HepG2 (cell line): ENCODE results near the gene NAV2. TPM values are rescaled to one million over a fixed set of nuclear protein-coding genes. Genes with fewer than 3 reads are reported as not detected.

Experiments used
- ATAC-seq: fragments of 200-7000 bp; cut with Tn5 transposase; 3 replicates; pipeline ENCODE4 v1.9.1; 2020; ENCODE audit warnings: mild to moderate bottlenecking, moderate library complexity
- BruUV-seq: library from RNA; stranded (reverse); fragments of 400-500 nt; replicated peaks from 2 replicates; lab custom pipeline; 2021; lab: Mats Ljungman, UMichigan
- CTCF ChIA-PET: fragments of 300-600 bp; formaldehyde crosslinking; extraction: SDS; loops from one replicate; lab custom pipeline; 2021; ENCODE audit warnings: low total read pairs, inconsistent platforms, low intra/inter-chr PET ratio; lab: Yijun Ruan, JAX
- POLR2A ChIA-PET: fragments of 350-600 bp; sonication (Branson Sonifier 250); formaldehyde crosslinking; loops from one replicate; lab custom pipeline; 2020; ENCODE audit warnings: antibody characterized with exemption, inconsistent platforms; lab: Yijun Ruan, JAX
- DNase-seq: peaks from one replicate; pipeline ENCODE4 v3.0.0-alpha.2; 2015; ENCODE audit warnings: low spot score
- FAIRE-seq: peaks from 3 replicates; lab custom pipeline; 2011; peaks lifted over from hg19 to GRCh38; lab: Jason Lieb, UNC
- H2AFZ ChIP-seq: one replicate; pipeline ENCODE4 v1.6.1; 2011; ENCODE audit warnings: low read length, inconsistent platforms
- H3K27ac ChIP-seq: fragments of 300-600 bp; 3 replicates; pipeline ENCODE4 v1.8.0; 2011; ENCODE audit warnings: mixed run types, mild to moderate bottlenecking, mixed read lengths, low read length, inconsistent platforms; ENCODE audit not compliant: insufficient read depth; ENCODE audit errors: extremely low read length
- H3K27me3 ChIP-seq, 2 experiments: fragments of 200-600 bp in 1 of 2; 2 replicates in 1 of 2; 3 replicates in 1 of 2; pipeline versions ENCODE4 v1.6.0 to v1.8.0; 2011; ENCODE audit warnings: low read length in 2 of 2, mild to moderate bottlenecking in 2 of 2, moderate library complexity in 2 of 2, inconsistent platforms in 1 of 2; ENCODE audit not compliant: insufficient read depth in 2 of 2, control insufficient read depth in 1 of 2
- H3K36me3 ChIP-seq, 2 experiments: fragments of 200-600 bp in 1 of 2; replicated peaks in 1 of 2; 2 replicates in 1 of 2; 3 replicates in 1 of 2; pipeline versions ENCODE4 v1.5.1 to v1.8.0; 2011; ENCODE audit warnings: low read length in 2 of 2, inconsistent platforms in 1 of 2; ENCODE audit not compliant: insufficient read depth in 2 of 2, control insufficient read depth in 1 of 2
- H3K4me1 ChIP-seq: 2 replicates; pipeline ENCODE4 v1.5.1; 2012; ENCODE audit warnings: low read length, inconsistent platforms; ENCODE audit not compliant: insufficient read depth
- H3K4me2 ChIP-seq: 2 replicates; pipeline ENCODE4 v1.6.0; 2011; ENCODE audit warnings: low read depth, low read length, inconsistent platforms
- H3K4me3 ChIP-seq, 3 experiments: fragments of 200-600 bp in 1 of 3; sonication (generic), shearing (Covaris generic) in 1 of 3; replicated peaks in 1 of 3; 2 replicates each; pipeline ENCODE4 v1.5.1; 2011 to 2016; ENCODE audit warnings: low read length in 3 of 3, inconsistent platforms in 2 of 3, low read depth in 2 of 3, mild to moderate bottlenecking in 2 of 3, control low read depth in 1 of 3, mixed read lengths in 1 of 3; ENCODE audit not compliant: insufficient read depth in 1 of 3
- H3K79me2 ChIP-seq: one replicate; pipeline ENCODE4 v1.6.1; 2011; ENCODE audit warnings: low read length, inconsistent platforms; ENCODE audit not compliant: insufficient read depth
- H3K9ac ChIP-seq: 2 replicates; pipeline ENCODE4 v1.6.0; 2011; ENCODE audit warnings: mild to moderate bottlenecking, low read depth, low read length, inconsistent platforms; ENCODE audit not compliant: insufficient read depth
- H3K9me3 ChIP-seq: 2 replicates; pipeline ENCODE4 v1.5.1; 2012; ENCODE audit warnings: mild to moderate bottlenecking, low read length
- H4K20me1 ChIP-seq: 2 replicates; pipeline ENCODE4 v1.6.0; 2011; ENCODE audit warnings: inconsistent platforms, mild to moderate bottlenecking, low read length, moderate library complexity; ENCODE audit not compliant: insufficient read depth
- BRD4 ChIP-seq: sonication (generic); formaldehyde crosslinking; IDR thresholded peaks from 2 replicates; pipeline ENCODE4 v1.4.0; 2020; ENCODE audit warnings: missing genetic modification reagents
- HMG20B ChIP-seq: conservative IDR thresholded peaks from 2 replicates; pipeline ENCODE4 v1.6.1; 2016; ENCODE audit warnings: missing genetic modification reagents, missing compliant biosample characterization
- KLF15 ChIP-seq: sonication (generic); formaldehyde crosslinking; IDR thresholded peaks from 2 replicates; pipeline ENCODE4 v1.8.1; 2023; ENCODE audit warnings: borderline replicate concordance, mild to moderate bottlenecking, inconsistent platforms, missing genetic modification reagents, mixed read lengths
- NAIF1 ChIP-seq: sonication (generic); formaldehyde crosslinking; IDR thresholded peaks from 2 replicates; pipeline ENCODE4 v1.5.0; 2020; ENCODE audit warnings: mild to moderate bottlenecking, missing genetic modification reagents, borderline replicate concordance
- WIZ ChIP-seq: sonication (generic); formaldehyde crosslinking; IDR thresholded peaks from 2 replicates; pipeline ENCODE4 v1.5.1; 2020; ENCODE audit warnings: mild to moderate bottlenecking, missing genetic modification reagents
- ZNF543 ChIP-seq: sonication (generic); formaldehyde crosslinking; IDR thresholded peaks from 2 replicates; pipeline ENCODE4 v1.4.0; 2020; ENCODE audit warnings: mild to moderate bottlenecking, missing genetic modification reagents
- ZNF883 ChIP-seq: sonication (generic); formaldehyde crosslinking; IDR thresholded peaks from 2 replicates; pipeline ENCODE4 v1.5.1; 2020; ENCODE audit warnings: mild to moderate bottlenecking, missing genetic modification reagents; ENCODE audit errors: not compliant biosample characterization
- ZSCAN29 ChIP-seq: sonication (generic); formaldehyde crosslinking; conservative IDR thresholded peaks from 2 replicates; pipeline ENCODE4 v1.4.0; 2020; ENCODE audit warnings: mild to moderate bottlenecking, missing genetic modification reagents
- WGBS: methylation state at CpG from one replicate; pipeline ENCODE4 v1.1.6; 2017; ENCODE audit warnings: low lambda C conversion rate; 5-methylcytosine and 5-hydroxymethylcytosine counted together
- in situ Hi-C: cut with HindIII; loops from 2 replicates; pipeline ENCODE4 v1.10.0; 2017; ENCODE audit warnings: low pct_unique_long_range_greater_than_20kb; ENCODE audit not compliant: extremely low pct_ligation_motif_present
- intact Hi-C: fragments of 100-400 bp; cut with micrococcal nuclease; formaldehyde crosslinking; loops from one replicate; pipeline ENCODE4 v1.10.0; 2022; ENCODE audit not compliant: unreplicated experiment
- polyA plus RNA-seq, 8 experiments: library from polyadenylated mRNA; depleted of rRNA in 3 of 8; stranded (reverse) in 7 of 8; unstranded in 1 of 8; fragments of >200 nt; fragmentation: Illumina TruSeq in 4 of 8; extraction: Trizol in 4 of 8; gene quantifications; 2 replicates each; pipeline versions ENCODE4 v1.2.1 to v1.2.3, GENCODE V29; 2011 to 2016; ENCODE audit warnings: low read depth in 4 of 8, missing spikeins in 1 of 8, mixed read lengths in 1 of 8; ENCODE audit not compliant: insufficient read depth in 1 of 8
- total RNA-seq, 5 experiments: library from RNA; depleted of rRNA; stranded (reverse); fragments of >200 nt; fragmentation: Illumina TruSeq; extraction: Trizol; gene quantifications; 2 replicates each; pipeline ENCODE4 v1.2.3, GENCODE V29; 2016; ENCODE audit warnings: low read depth in 1 of 5
- TF ChIP-seq, protein P1 (sequence below): sonication (generic); formaldehyde crosslinking; IDR thresholded peaks from 2 replicates; pipeline ENCODE4 v1.8.1; 2023; ENCODE audit warnings: missing genetic modification reagents, inconsistent platforms, borderline replicate concordance
- TF ChIP-seq, protein P2 (sequence below): sonication (generic); formaldehyde crosslinking; IDR thresholded peaks from 2 replicates; pipeline ENCODE4 v1.5.0; 2020; ENCODE audit warnings: missing genetic modification reagents
- TF ChIP-seq, protein P3 (sequence below): sonication (generic); formaldehyde crosslinking; IDR thresholded peaks from 2 replicates; pipeline ENCODE4 v1.8.0; 2022; ENCODE audit warnings: missing genetic modification reagents, mild to moderate bottlenecking, inconsistent platforms, borderline replicate concordance

NAV2 gene
- total and polyA plus RNA-seq, 2 of the 13 experiments (the other 11 are each of a cell fraction or from before 2014, with no cell fraction given): 9.3 to 34.6 TPM

DNA sequence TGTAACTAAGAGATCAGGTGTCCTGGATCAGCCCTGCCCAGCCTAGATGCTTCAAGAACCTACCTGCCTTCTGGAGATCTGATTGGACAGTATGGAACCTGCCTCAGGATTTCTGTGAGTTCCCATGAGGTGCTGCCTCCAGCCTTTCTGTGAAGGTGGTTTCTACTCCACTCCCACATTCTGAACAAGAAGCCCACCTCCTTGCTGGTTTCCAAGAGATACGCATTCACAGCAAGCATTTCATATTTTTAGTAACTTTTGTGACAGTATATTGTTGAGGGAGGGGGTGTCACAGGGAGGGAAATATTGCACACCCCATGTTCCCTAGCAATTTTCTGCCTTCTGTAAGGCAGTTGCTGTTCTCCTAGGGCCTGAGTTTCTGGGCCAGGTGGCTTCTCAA lies 204.4 kb downstream of the NAV2 start:
- Histone ChIP-seq H3K4me1 (peaks cover 59% of the 10 kb centered on the region), H3K4me2 (no peak overlapping the region), H3K9me3 (no peaks in the 10 kb centered on the region), H3K79me2 (no peaks in the 10 kb centered on the region), H4K20me1 (no peaks in the 10 kb centered on the region), H3K4me3 (no peak overlapping the region), H3K27ac (no peak overlapping the region), H3K36me3 (no peaks in the 10 kb centered on the region), H3K9ac (no peak overlapping the region), H2AFZ (no peak overlapping the region), H3K27me3 (no peaks in the 10 kb centered on the region)
- WGBS: 100% methylated on average over 1 of the region's 1 CpG
- BruUV-seq: no TSS peak
- ATAC-seq: no peak
- TF ChIP-seq NAIF1 (CRISPR knock-in tag): no peak
- TF ChIP-seq WIZ (CRISPR knock-in tag): no peak
- no peak for TF ChIP-seq KLF15 (CRISPR knock-in tag)
- TF ChIP-seq, protein P1, sequence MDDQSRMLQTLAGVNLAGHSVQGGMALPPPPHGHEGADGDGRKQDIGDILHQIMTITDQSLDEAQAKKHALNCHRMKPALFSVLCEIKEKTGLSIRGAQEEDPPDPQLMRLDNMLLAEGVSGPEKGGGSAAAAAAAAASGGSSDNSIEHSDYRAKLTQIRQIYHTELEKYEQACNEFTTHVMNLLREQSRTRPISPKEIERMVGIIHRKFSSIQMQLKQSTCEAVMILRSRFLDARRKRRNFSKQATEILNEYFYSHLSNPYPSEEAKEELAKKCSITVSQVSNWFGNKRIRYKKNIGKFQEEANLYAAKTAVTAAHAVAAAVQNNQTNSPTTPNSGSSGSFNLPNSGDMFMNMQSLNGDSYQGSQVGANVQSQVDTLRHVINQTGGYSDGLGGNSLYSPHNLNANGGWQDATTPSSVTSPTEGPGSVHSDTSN (CRISPR knock-in tag): no peak
- TF ChIP-seq ZNF543: no peak
- TF ChIP-seq ZSCAN29: no peak
- TF ChIP-seq, protein P2, sequence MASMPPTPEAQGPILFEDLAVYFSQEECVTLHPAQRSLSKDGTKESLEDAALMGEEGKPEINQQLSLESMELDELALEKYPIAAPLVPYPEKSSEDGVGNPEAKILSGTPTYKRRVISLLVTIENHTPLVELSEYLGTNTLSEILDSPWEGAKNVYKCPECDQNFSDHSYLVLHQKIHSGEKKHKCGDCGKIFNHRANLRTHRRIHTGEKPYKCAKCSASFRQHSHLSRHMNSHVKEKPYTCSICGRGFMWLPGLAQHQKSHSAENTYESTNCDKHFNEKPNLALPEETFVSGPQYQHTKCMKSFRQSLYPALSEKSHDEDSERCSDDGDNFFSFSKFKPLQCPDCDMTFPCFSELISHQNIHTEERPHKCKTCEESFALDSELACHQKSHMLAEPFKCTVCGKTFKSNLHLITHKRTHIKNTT (CRISPR knock-in tag): no peak
- no peak for TF ChIP-seq BRD4 (CRISPR knock-in tag)
- no peak for TF ChIP-seq HMG20B (CRISPR knock-in tag)
- TF ChIP-seq, protein P3, sequence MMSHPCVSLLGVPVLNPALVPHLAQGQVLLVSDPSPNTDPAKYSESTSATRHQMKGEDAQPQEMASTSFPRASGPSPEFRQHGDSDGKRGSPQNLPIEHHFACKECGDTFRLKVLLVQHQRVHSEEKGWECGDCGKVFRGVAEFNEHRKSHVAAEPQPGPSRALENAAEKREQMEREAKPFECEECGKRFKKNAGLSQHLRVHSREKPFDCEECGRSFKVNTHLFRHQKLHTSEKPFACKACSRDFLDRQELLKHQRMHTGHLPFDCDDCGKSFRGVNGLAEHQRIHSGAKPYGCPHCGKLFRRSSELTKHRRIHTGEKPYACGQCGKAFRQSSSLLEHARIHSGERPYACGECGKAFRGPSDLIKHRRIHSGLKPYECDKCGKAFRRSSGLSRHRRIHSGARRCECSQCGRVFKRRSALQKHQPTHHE: no peak
- TF ChIP-seq ZNF883: no peak
- DNase-seq: no peak
- CTCF ChIA-PET: no interaction called here
- FAIRE-seq: no peak
- POLR2A ChIA-PET: no interaction called here
- in situ Hi-C loops: no loop called here
- intact Hi-C loops: no loop called here
